GM10248 (cell line): ENCODE measurements around the gene FGD4.
"Not testable (repeated sequence)": the region's sequence is repeated elsewhere in the genome, so short reads cannot be mapped to it uniquely, and the experiment has no call there.

ENCODE experiments used
- CTCF ChIA-PET: fragments of 300-600 bp; sonication (Branson Sonifier 250); formaldehyde crosslinking; extraction: SDS; loops from one replicate; lab custom pipeline; 2021; ENCODE audit warnings: antibody characterized with exemption; lab: Yijun Ruan, JAX
- POLR2A ChIA-PET: fragments of 350-650 bp; sonication (Branson Sonifier 250); formaldehyde crosslinking; extraction: SDS; loops from one replicate; lab custom pipeline; 2020; ENCODE audit warnings: antibody characterized with exemption; lab: Yijun Ruan, JAX
- DNase-seq: peaks from one replicate; pipeline ENCODE4 v3.0.0; 2012; ENCODE audit errors: extremely low spot score
- CTCF ChIP-seq: IDR thresholded peaks from 2 replicates; pipeline ENCODE4 v1.5.1; 2012; ENCODE audit warnings: mild to moderate bottlenecking, low read depth; ENCODE audit errors: extremely low read depth, missing control alignments, control extremely low read depth

Gene FGD4

GRCh38 chr12:32532422-32532821, 133.1 kb downstream of the FGD4 start:
- no peak for DNase-seq
- TF ChIP-seq CTCF = no peak
- CTCF ChIA-PET = interaction anchor here (1.1 to 1.3 kb wide), 2 partner anchors 8 to 76 kb away, joined by 3 read pairs; no protein-coding TSS in a partner anchor
- POLR2A ChIA-PET = no interaction called here

- no peak for TF ChIP-seq CTCF
- ChIA-PET POLR2A (no interaction called here), CTCF (interaction anchor here (1.1 to 1.3 kb wide), 2 partner anchors 8 to 77 kb away, joined by 3 read pairs; no protein-coding TSS in a partner anchor)
- no peak for DNase-seq
Observed at GRCh38 chr12:32532951-32533350, 133.6 kb downstream of the FGD4 start.

GRCh38 chr12:32533506-32533905, 134.1 kb downstream of the FGD4 start:
- POLR2A ChIA-PET, DNase-seq: not testable (repeated sequence)
- CTCF ChIA-PET = interaction anchor here (0.6 to 3.2 kb wide), 5 partner anchors 9 to 179 kb away, joined by 3 to 11 read pairs (median 3); no protein-coding TSS in a partner anchor

- peak; percentile 26 for DNase-seq
- CTCF ChIA-PET = interaction anchor here (0.6 to 3.2 kb wide), 4 partner anchors 10 to 180 kb away, joined by 3 to 11 read pairs (median 4); no protein-coding TSS in a partner anchor
- TF ChIP-seq CTCF = no peak
- POLR2A ChIA-PET = no interaction called here
Observed at GRCh38 chr12:32533971-32534590, 134.7 kb downstream of the FGD4 start.

- no peak for TF ChIP-seq CTCF
- no peak for DNase-seq
- POLR2A ChIA-PET = no interaction called here
- CTCF ChIA-PET = interaction anchor here (1.0 to 3.2 kb wide), 3 partner anchors 10 to 13 kb away, joined by 3 to 11 read pairs (median 4); no protein-coding TSS in a partner anchor
Observed at GRCh38 chr12:32534698-32535097, 135.3 kb downstream of the FGD4 start.

- ChIA-PET POLR2A (no interaction called here), CTCF (interaction anchor here (1.0 to 3.2 kb wide), 2 partner anchors 9 to 23 kb away, joined by 4 to 11 read pairs; no protein-coding TSS in a partner anchor)
- no peak for TF ChIP-seq CTCF
- DNase-seq = no peak
Observed at GRCh38 chr12:32535288-32535999, 136.1 kb downstream of the FGD4 start.

GRCh38 chr12:32536000-32536345, 136.6 kb downstream of the FGD4 start:
- TF ChIP-seq CTCF = no peak
- DNase-seq = no peak
- ChIA-PET POLR2A (no interaction called here), CTCF (interaction anchor here (1.0 to 3.2 kb wide), 2 partner anchors 9 to 22 kb away, joined by 4 to 11 read pairs; no protein-coding TSS in a partner anchor)
